B cell (primary cell): ENCODE results near the gene ZSCAN12. TPM values are rescaled to one million over a fixed set of nuclear protein-coding genes. Genes with fewer than 3 reads are reported as not detected.

Experiments used
- ATAC-seq: fragments of 200-7000 bp; cut with Tn5 transposase; one replicate; pipeline ENCODE4 v1.10.0; 2021; ENCODE audit warnings: low read depth, mild to moderate bottlenecking, moderate number of reproducible peaks, moderate library complexity
- CTCF ChIA-PET: fragments of 350-600 bp; sonication (Branson Sonifier 250); formaldehyde crosslinking; loops from one replicate; lab custom pipeline; 2021; ENCODE audit warnings: antibody characterized with exemption, inconsistent platforms; lab: Charles Lee
- POLR2A ChIA-PET: fragments of 350-600 bp; sonication (Branson Sonifier 250); formaldehyde crosslinking; loops from one replicate; lab custom pipeline; 2021; ENCODE audit warnings: antibody characterized with exemption; lab: Charles Lee
- DNase-seq: peaks from one replicate; pipeline ENCODE4 v3.0.0; 2013
- H2AFZ ChIP-seq: 2 replicates; pipeline ENCODE4 v1.6.1; 2012; ENCODE audit warnings: mild to moderate bottlenecking, low read depth, low read length; ENCODE audit not compliant: insufficient read depth, poor library complexity, severe bottlenecking
- H3K27ac ChIP-seq, 2 donors: 1 replicate in 1 of 2; 2 replicates in 1 of 2; pipeline ENCODE4 v1.5.1; 2012 to 2013; ENCODE audit warnings: low read length in 2 of 2, mild to moderate bottlenecking in 2 of 2, moderate library complexity in 1 of 2
- H3K27me3 ChIP-seq, 4 experiments: fragments of 200-600 bp in 1 of 4; sonication (generic) in 1 of 4; replicated peaks in 1 of 4; 1 replicate in 2 of 4; 2 replicates in 2 of 4; pipeline versions ENCODE4 v1.6.1 to v1.7.0; 2013 to 2016; ENCODE audit warnings: low read length in 3 of 4, mild to moderate bottlenecking in 2 of 4, mixed read lengths in 1 of 4, moderate library complexity in 1 of 4; ENCODE audit not compliant: insufficient read depth in 4 of 4, control insufficient read depth in 3 of 4; ENCODE audit errors: control extremely low read depth in 1 of 4
- H3K36me3 ChIP-seq, 2 experiments: replicated peaks in 1 of 2; 1 replicate in 1 of 2; 2 replicates in 1 of 2; pipeline versions ENCODE4 v1.6.1 to v1.7.1; 2013; ENCODE audit warnings: low read length in 1 of 2; ENCODE audit not compliant: insufficient read depth in 2 of 2, control insufficient read depth in 1 of 2; ENCODE audit errors: control extremely low read depth in 1 of 2, extremely low read depth in 1 of 2
- H3K4me1 ChIP-seq, 2 donors: fragments of 200-600 bp in 1 of 2; sonication (generic) in 1 of 2; 1 replicate in 1 of 2; 2 replicates in 1 of 2; pipeline versions ENCODE4 v1.5.1 to v1.6.1; 2013 to 2017; ENCODE audit warnings: low read length in 2 of 2; ENCODE audit not compliant: control insufficient read depth in 2 of 2, insufficient read depth in 2 of 2
- H3K4me2 ChIP-seq: replicated peaks from 2 replicates; pipeline ENCODE3; 2012; ENCODE audit warnings: mild to moderate bottlenecking, low read depth, low read length; ENCODE audit not compliant: poor library complexity, severe bottlenecking
- H3K4me3 ChIP-seq, 5 experiments: fragments of 200-600 bp in 1 of 5; sonication (generic) in 1 of 5; 1 replicate in 3 of 5; 2 replicates in 2 of 5; pipeline versions ENCODE4 v1.5.1 to v1.7.0; 2011 to 2016; ENCODE audit warnings: low read length in 4 of 5, mild to moderate bottlenecking in 4 of 5, low read depth in 2 of 5, control low read depth in 1 of 5, moderate library complexity in 1 of 5; ENCODE audit not compliant: insufficient read depth in 1 of 5; ENCODE audit errors: control extremely low read depth in 1 of 5, extremely low read depth in 1 of 5
- H3K79me2 ChIP-seq: fragments of 200-600 bp; sonication (generic); one replicate; pipeline ENCODE4 v1.6.0; 2016; ENCODE audit warnings: low read length; ENCODE audit not compliant: control insufficient read depth, insufficient read depth
- H3K9ac ChIP-seq: fragments of 200-600 bp; sonication (generic); 2 replicates; pipeline ENCODE4 v1.6.1; 2017; ENCODE audit warnings: mild to moderate bottlenecking, low read length, moderate library complexity
- H3K9me3 ChIP-seq, 3 donors: one replicate each; pipeline versions ENCODE4 v1.6.1 to v1.7.1; 2013; ENCODE audit warnings: low read length in 2 of 3; ENCODE audit not compliant: control insufficient read depth in 2 of 3, insufficient read depth in 1 of 3; ENCODE audit errors: control extremely low read depth in 1 of 3
- H4K20me1 ChIP-seq: 2 replicates; pipeline ENCODE4 v1.6.0; 2012; ENCODE audit warnings: mild to moderate bottlenecking, low read length; ENCODE audit not compliant: insufficient read depth, control insufficient read depth, poor library complexity, severe bottlenecking
- H3K27ac Mint-ChIP-seq: one replicate; pipeline ENCODE4 v1.8.0; 2021; ENCODE audit warnings: mixed read lengths
- H3K27me3 Mint-ChIP-seq: one replicate; pipeline ENCODE4 v1.8.0; 2021; ENCODE audit warnings: mixed read lengths
- H3K4me1 Mint-ChIP-seq: one replicate; pipeline ENCODE4 v1.8.0; 2021; ENCODE audit warnings: mixed read lengths
- H3K4me3 Mint-ChIP-seq: one replicate; pipeline ENCODE4 v1.8.0; 2021; ENCODE audit warnings: mixed read lengths
- H3K9me3 Mint-ChIP-seq: one replicate; pipeline ENCODE4 v1.8.0; 2022; ENCODE audit warnings: mixed read lengths; ENCODE audit not compliant: insufficient read depth
- EZH2 ChIP-seq: IDR thresholded peaks from 2 replicates; pipeline ENCODE4 v1.6.1; 2012; ENCODE audit warnings: borderline replicate concordance, low read depth, mild to moderate bottlenecking, moderate library complexity, low read length; ENCODE audit not compliant: insufficient read depth, poor library complexity, severe bottlenecking
- WGBS: methylation state at CpG from one replicate; pipeline ENCODE4 v1.1.5; 2013; ENCODE audit warnings: missing lambda C conversion rate; ENCODE audit not compliant: insufficient coverage; 5-methylcytosine and 5-hydroxymethylcytosine counted together
- intact Hi-C: fragments of 100-400 bp; cut with micrococcal nuclease; formaldehyde crosslinking; loops from one replicate; pipeline ENCODE4 v1.10.0; 2022
- polyA plus RNA-seq: library from polyadenylated mRNA; depleted of rRNA; stranded (reverse); fragments of >200 nt; gene quantifications from 2 replicates; pipeline ENCODE4 v1.2.3, GENCODE V29; 2012
- total RNA-seq, 2 donors: library from RNA; stranded (reverse); fragments of 120-200 nt in 1 of 2; gene quantifications; 1 replicate in 1 of 2; 2 replicates in 1 of 2; pipeline versions ENCODE4 v1.2.3 to v1.2.4, GENCODE V29; 2013 to 2022
- TF ChIP-seq, protein P1 (sequence below): fragments of 200-600 bp; IDR thresholded peaks from one replicate; pipeline ENCODE4 v1.8.0; 2022; ENCODE audit warnings: antibody characterized with exemption, mild to moderate bottlenecking

Gene ZSCAN12
- total and polyA plus RNA-seq, 2 donors (not counting 1 experiment from before 2014, with no cell fraction given): 3.5 to 14.8 TPM

DNA sequence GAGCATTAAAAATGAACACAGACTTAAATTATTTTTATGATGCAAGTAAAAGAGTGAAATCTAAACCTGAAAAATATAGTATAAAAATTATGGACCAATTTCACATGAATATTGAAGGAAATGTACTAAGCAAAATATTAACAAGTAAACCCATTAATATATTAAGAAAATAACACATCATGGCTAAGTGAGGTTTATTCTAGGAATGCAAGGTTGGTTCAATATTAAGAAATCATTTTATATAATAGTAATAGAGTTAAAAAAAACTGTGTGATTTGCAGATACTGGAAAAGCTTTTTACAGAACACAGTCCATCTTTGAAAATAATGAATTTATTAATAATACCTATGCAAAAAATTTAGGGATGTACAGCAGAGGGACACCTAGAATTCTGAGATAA, 20.9 kb downstream of the ZSCAN12 start:
- intact Hi-C loops: no loop called here
- Mint-ChIP-seq H3K9me3 (no peaks in the 10 kb centered on the region), H3K27me3 (no peaks in the 10 kb centered on the region), H3K27ac (no peak overlapping the region), H3K4me1 (peaks cover 18% of the 10 kb centered on the region), H3K4me3 (no peak overlapping the region)
- Histone ChIP-seq H3K4me3 (no peak overlapping the region), H3K4me1 (peaks cover 10 to 13% of the 10 kb centered on the region in 2 donors), H3K4me2 (no peak overlapping the region), H3K27ac (no peak overlapping the region), H4K20me1 (peaks cover 4% of the 10 kb centered on the region), H3K9me3 (peaks cover 0 to 4% (median 3%) of the 10 kb centered on the region in 3 donors), H3K27me3 (no peaks in the 10 kb centered on the region), H3K79me2 (peaks cover 11% of the 10 kb centered on the region), H2AFZ (no peak overlapping the region), H3K36me3 (peaks cover 0 to 17% of the 10 kb centered on the region in 2 experiments), H3K9ac (no peak overlapping the region)
- POLR2A ChIA-PET: interaction anchor here (0.8 kb wide), 1 partner anchor 21 kb away, joined by 3 read pairs; no protein-coding TSS in a partner anchor
- CTCF ChIA-PET: interaction anchor here (0.8 kb wide), 1 partner anchor 22 kb away, joined by 3 read pairs; no protein-coding TSS in a partner anchor
- no peak for DNase-seq
- no peak for TF ChIP-seq EZH2
- TF ChIP-seq, protein P1, sequence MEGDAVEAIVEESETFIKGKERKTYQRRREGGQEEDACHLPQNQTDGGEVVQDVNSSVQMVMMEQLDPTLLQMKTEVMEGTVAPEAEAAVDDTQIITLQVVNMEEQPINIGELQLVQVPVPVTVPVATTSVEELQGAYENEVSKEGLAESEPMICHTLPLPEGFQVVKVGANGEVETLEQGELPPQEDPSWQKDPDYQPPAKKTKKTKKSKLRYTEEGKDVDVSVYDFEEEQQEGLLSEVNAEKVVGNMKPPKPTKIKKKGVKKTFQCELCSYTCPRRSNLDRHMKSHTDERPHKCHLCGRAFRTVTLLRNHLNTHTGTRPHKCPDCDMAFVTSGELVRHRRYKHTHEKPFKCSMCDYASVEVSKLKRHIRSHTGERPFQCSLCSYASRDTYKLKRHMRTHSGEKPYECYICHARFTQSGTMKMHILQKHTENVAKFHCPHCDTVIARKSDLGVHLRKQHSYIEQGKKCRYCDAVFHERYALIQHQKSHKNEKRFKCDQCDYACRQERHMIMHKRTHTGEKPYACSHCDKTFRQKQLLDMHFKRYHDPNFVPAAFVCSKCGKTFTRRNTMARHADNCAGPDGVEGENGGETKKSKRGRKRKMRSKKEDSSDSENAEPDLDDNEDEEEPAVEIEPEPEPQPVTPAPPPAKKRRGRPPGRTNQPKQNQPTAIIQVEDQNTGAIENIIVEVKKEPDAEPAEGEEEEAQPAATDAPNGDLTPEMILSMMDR: no peak
- ATAC-seq: no peak

DNA sequence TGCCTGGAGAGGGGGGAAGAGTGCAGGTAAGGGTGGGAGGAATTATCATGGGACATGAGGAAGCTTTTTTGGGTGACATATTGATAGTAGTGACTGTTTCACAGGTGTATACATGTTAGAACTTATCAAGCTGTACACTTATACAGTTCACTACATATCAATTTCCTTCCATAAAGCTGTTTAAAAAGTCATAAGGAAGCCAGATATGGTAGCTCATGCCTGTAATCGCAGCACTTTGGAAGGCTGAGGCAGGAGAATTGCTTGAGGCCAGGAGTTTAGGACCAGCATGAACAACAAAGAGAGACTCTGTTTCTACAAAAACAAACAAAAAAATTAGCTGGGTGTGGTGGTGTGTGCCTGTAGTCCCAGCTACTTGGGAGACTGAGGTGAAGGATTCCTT, 21.7 kb downstream of the ZSCAN12 start:
- H3K4me3 Mint-ChIP-seq: no peak overlapping the region
- ChIA-PET CTCF (interaction anchor here (0.8 kb wide), 1 partner anchor 21 kb away, joined by 3 read pairs; no protein-coding TSS in a partner anchor), POLR2A (interaction anchor here (0.7 kb wide), 1 partner anchor 242 kb away, joined by 3 read pairs; no protein-coding TSS in a partner anchor)
- Histone ChIP-seq H3K27ac (no peak overlapping the region), H3K4me1 (peaks cover 6 to 8% of the 10 kb centered on the region in 2 donors), H4K20me1 (peaks cover 4% of the 10 kb centered on the region), H3K36me3 (peaks cover 0 to 17% of the 10 kb centered on the region in 2 experiments), H3K27me3 (no peaks in the 10 kb centered on the region), H3K79me2 (peaks cover 11% of the 10 kb centered on the region), H3K4me2 (no peak overlapping the region), H2AFZ (no peak overlapping the region), H3K9me3 (peaks cover 0 to 4% (median 3%) of the 10 kb centered on the region in 3 donors), H3K9ac (no peak overlapping the region), H3K4me3 (no peak overlapping the region)
- no peak overlapping the region for H3K27ac Mint-ChIP-seq
- no peak for TF ChIP-seq EZH2
- TF ChIP-seq, protein P1: no peak
- DNase-seq (no peak), ATAC-seq (no peak)
- no peaks in the 10 kb centered on the region for H3K27me3 Mint-ChIP-seq
- no peaks in the 10 kb centered on the region for H3K9me3 Mint-ChIP-seq
- intact Hi-C loops: no loop called here
- H3K4me1 Mint-ChIP-seq: peaks cover 10% of the 10 kb centered on the region
- WGBS: no CpG with 5 or more reads among the region's 1 CpG
